PC-3 (cell line): ENCODE measurements around the gene SCO2. TPM values are rescaled to one million over a fixed set of nuclear protein-coding genes. Genes with fewer than 3 reads are reported as not detected.

Experiments used
- ATAC-seq: fragments of 200-7000 bp; cut with Tn5 transposase; 2 replicates; pipeline ENCODE4 v1.9.1; 2020; ENCODE audit warnings: mild to moderate bottlenecking, moderate library complexity
- BruUV-seq: library from RNA; stranded (reverse); fragments of 400-500 nt; replicated peaks from 2 replicates; lab custom pipeline; 2021; lab: Mats Ljungman, UMichigan
- CTCF ChIA-PET: fragments of 300-600 bp; sonication (Branson Sonifier 250); formaldehyde crosslinking; loops from one replicate; lab custom pipeline; 2022; ENCODE audit warnings: antibody characterized with exemption; lab: Charles Lee
- POLR2A ChIA-PET: fragments of 300-600 bp; sonication (Branson Sonifier 250); formaldehyde crosslinking; loops from one replicate; lab custom pipeline; 2022; ENCODE audit warnings: antibody characterized with exemption; ENCODE audit not compliant: unreplicated experiment; lab: Charles Lee
- DNase-seq: peaks from one replicate; pipeline ENCODE4 v3.0.0-alpha.2; 2015
- H2AFZ ChIP-seq: fragments of 300-600 bp; sonication (generic); 2 replicates; pipeline ENCODE4 v1.6.0; 2016; ENCODE audit warnings: antibody characterized with exemption, low read length
- H3F3A ChIP-seq: fragments of 300-600 bp; sonication (generic); one replicate; pipeline ENCODE4 v1.6.0; 2017; ENCODE audit warnings: antibody characterized with exemption, low read length, control low read depth, mild to moderate bottlenecking; ENCODE audit not compliant: unreplicated experiment
- H3K27ac ChIP-seq: fragments of 300-600 bp; sonication (generic); 2 replicates; pipeline ENCODE4 v1.5.1; 2016; ENCODE audit warnings: mild to moderate bottlenecking, low read length
- H3K27me3 ChIP-seq: fragments of 300-600 bp; sonication (generic); 2 replicates; pipeline ENCODE4 v1.6.1; 2016; ENCODE audit warnings: low read length, mixed read lengths
- H3K36me3 ChIP-seq: fragments of 300-600 bp; sonication (generic); 2 replicates; pipeline ENCODE4 v1.6.1; 2016; ENCODE audit warnings: low read depth, mixed run types, low read length, mixed read lengths
- H3K4me1 ChIP-seq: fragments of 300-600 bp; sonication (generic); 2 replicates; pipeline ENCODE4 v1.5.1; 2016; ENCODE audit warnings: low read length; ENCODE audit not compliant: insufficient read depth
- H3K4me2 ChIP-seq: fragments of 300-600 bp; sonication (generic); 2 replicates; pipeline ENCODE4 v1.6.0; 2016; ENCODE audit warnings: low read length
- H3K4me3 ChIP-seq: fragments of 300-600 bp; sonication (generic); 2 replicates; pipeline ENCODE4 v1.5.1; 2016; ENCODE audit warnings: mild to moderate bottlenecking, low read length, mixed read lengths
- H3K79me2 ChIP-seq: fragments of 300-600 bp; sonication (generic); 2 replicates; pipeline ENCODE4 v1.6.1; 2017; ENCODE audit warnings: low read length, mixed read lengths
- H3K9ac ChIP-seq: fragments of 300-600 bp; sonication (generic); 2 replicates; pipeline ENCODE4 v1.6.0; 2016; ENCODE audit warnings: mild to moderate bottlenecking, low read length
- H3K9me2 ChIP-seq: fragments of 300-600 bp; sonication (generic); replicated peaks from 2 replicates; pipeline ENCODE4 v1.6.1; 2016; ENCODE audit warnings: mixed run types, low read length, mixed read lengths
- H3K9me3 ChIP-seq: fragments of 300-600 bp; sonication (generic); 2 replicates; pipeline ENCODE4 v1.6.1; 2016; ENCODE audit warnings: low read length, mixed read lengths
- H4K20me1 ChIP-seq: fragments of 300-600 bp; sonication (generic); 2 replicates; pipeline ENCODE4 v1.6.1; 2016; ENCODE audit warnings: low read length, mixed read lengths
- EZH2 ChIP-seq: fragments of 300-600 bp; sonication (generic); IDR thresholded peaks from one replicate; pipeline ENCODE4 v1.6.1; 2017; ENCODE audit warnings: antibody characterized with exemption, mild to moderate bottlenecking, low read length; ENCODE audit not compliant: unreplicated experiment
- EZH2phosphoT487 ChIP-seq: fragments of 300-600 bp; sonication (generic); IDR thresholded peaks from 2 replicates; pipeline ENCODE4 v1.6.1; 2018; ENCODE audit warnings: mild to moderate bottlenecking, antibody characterized with exemption, low read length, borderline replicate concordance
- intact Hi-C: fragments of 100-400 bp; cut with micrococcal nuclease; formaldehyde crosslinking; loops from 2 replicates; pipeline ENCODE4 v1.9.0; 2023
- total RNA-seq: library from RNA; depleted of rRNA; stranded (reverse); fragments of >200 nt; gene quantifications from 2 replicates; pipeline ENCODE4 v1.2.3, GENCODE V29; 2014
- TF ChIP-seq, protein P1 (sequence below): fragments of 300-600 bp; sonication (generic); conservative IDR thresholded peaks from 2 replicates; pipeline ENCODE4 v1.5.1; 2017; ENCODE audit warnings: antibody characterized with exemption, low read depth, mild to moderate bottlenecking, low read length

Gene SCO2
- total RNA-seq, 1 experiment from 2014 or later, result 5.8 TPM

DNA sequence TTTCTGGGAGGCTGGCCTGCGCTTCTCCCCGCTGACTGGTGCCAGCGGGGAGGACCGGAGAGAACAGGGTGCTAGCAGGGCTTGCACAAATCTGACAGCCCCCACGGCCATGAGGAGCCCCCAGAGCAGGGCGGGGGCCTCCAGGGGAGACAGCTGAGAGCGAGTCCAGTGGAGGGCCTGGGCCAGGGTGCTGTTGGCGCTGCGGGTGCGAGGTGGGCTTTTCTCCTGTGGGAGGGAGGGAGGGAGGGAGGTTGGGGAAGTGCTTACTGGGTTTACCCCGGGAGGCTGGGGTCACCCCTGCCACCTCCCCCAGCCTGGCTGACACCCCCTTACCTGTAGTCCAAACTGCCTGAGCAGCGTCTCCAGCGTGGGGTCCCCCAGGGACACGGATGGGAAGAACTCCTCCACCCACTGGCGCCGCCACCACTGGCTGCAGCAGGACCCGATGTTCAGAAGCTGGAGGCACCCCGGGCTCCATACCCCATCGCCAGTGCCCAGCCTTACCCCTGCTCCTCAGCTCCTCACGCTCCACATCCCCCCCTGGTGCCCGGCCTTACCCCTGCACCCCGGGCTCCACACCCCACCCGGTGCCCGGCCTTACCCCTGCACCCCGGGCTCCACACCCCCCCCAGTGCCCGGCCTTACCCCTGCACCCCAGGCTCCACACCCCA lies 21.8 kb downstream of the SCO2 start:
- H3K9ac ChIP-seq, result no peak overlapping the region
- H3K27ac ChIP-seq, result no peak overlapping the region
- H3K79me2 ChIP-seq, result peaks cover 16% of the 10 kb centered on the region
- no peaks in the 10 kb centered on the region for H3K36me3 ChIP-seq
- H3K27me3 ChIP-seq, result no peaks in the 10 kb centered on the region
- no peaks in the 10 kb centered on the region for H3K9me2 ChIP-seq
- no peaks in the 10 kb centered on the region for H4K20me1 ChIP-seq
- BruUV-seq, result no TSS peak
- H3K9me3 ChIP-seq, result no peaks in the 10 kb centered on the region
- no peak overlapping the region for H3K4me2 ChIP-seq
- H2AFZ ChIP-seq, result no peak overlapping the region
- ATAC-seq (no peak), DNase-seq (no peak)
- TF ChIP-seq, protein P1, sequence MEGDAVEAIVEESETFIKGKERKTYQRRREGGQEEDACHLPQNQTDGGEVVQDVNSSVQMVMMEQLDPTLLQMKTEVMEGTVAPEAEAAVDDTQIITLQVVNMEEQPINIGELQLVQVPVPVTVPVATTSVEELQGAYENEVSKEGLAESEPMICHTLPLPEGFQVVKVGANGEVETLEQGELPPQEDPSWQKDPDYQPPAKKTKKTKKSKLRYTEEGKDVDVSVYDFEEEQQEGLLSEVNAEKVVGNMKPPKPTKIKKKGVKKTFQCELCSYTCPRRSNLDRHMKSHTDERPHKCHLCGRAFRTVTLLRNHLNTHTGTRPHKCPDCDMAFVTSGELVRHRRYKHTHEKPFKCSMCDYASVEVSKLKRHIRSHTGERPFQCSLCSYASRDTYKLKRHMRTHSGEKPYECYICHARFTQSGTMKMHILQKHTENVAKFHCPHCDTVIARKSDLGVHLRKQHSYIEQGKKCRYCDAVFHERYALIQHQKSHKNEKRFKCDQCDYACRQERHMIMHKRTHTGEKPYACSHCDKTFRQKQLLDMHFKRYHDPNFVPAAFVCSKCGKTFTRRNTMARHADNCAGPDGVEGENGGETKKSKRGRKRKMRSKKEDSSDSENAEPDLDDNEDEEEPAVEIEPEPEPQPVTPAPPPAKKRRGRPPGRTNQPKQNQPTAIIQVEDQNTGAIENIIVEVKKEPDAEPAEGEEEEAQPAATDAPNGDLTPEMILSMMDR, result no peak
- TF ChIP-seq EZH2phosphoT487 (no peak), EZH2 (no peak)
- ChIA-PET POLR2A (no interaction called here), CTCF (no interaction called here)
- H3K4me1 ChIP-seq, result no peaks in the 10 kb centered on the region; the same call in 1 of the 2 replicates
- H3F3A ChIP-seq, result no peaks in the 10 kb centered on the region
- intact Hi-C loops, result no loop called here
- no peak overlapping the region for H3K4me3 ChIP-seq

DNA sequence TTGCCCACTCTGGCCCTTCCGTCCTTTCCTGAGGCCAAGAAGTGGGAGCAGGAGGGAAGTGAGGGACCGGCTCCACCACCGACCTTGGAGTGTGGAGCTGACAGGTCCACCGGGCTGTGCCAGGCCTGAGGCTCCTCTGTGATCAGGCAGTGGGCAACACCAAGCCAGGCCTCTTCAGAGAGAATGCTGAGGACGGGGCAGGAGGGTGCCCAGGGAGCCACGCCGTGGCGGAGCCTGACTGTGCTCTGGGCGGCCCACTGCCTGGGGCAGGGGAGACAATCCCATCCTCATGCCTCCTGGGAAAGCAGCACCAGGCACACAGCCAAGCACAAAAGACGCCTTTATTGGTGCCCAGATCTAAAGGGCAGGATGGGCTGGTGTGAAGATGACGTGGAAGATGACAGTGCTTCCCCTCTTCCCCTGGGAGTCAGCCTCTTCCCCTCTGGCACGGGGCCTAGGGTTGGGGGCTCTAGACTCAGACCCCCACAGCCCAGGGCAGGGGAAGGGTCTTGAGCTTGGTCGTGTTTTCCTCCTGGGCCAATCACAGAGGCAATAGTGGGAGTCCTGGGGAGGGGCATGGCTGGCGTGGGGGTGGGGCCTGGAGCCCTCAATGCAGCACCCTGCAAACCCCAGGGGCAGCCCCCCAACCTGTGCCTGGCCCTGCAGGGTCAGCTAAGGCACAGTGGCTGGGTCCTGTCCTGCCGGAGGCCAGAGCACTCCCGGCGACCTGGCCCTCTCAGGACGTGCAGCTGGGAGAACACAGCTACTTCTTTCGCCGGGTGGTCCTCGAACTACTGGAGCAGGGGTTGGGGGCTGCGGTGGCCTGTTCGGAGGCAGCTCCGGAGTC lies 22.5 kb downstream of the SCO2 start:
- no peak overlapping the region for H3K4me2 ChIP-seq
- DNase-seq (no peak), ATAC-seq (no peak)
- H3K36me3 ChIP-seq, result no peaks in the 10 kb centered on the region
- ChIA-PET POLR2A (no interaction called here), CTCF (no interaction called here)
- no peaks in the 10 kb centered on the region for H3K27me3 ChIP-seq
- intact Hi-C loops, result no loop called here
- no peak overlapping the region for H2AFZ ChIP-seq
- BruUV-seq, result no TSS peak
- H3K9me3 ChIP-seq, result no peaks in the 10 kb centered on the region
- H3K9ac ChIP-seq, result no peak overlapping the region
- no peaks in the 10 kb centered on the region for H3F3A ChIP-seq
- H3K9me2 ChIP-seq, result no peaks in the 10 kb centered on the region
- TF ChIP-seq, protein P1, result no peak
- no peak for TF ChIP-seq EZH2phosphoT487
- no peak for TF ChIP-seq EZH2
- H3K4me3 ChIP-seq, result no peak overlapping the region
- no peak overlapping the region for H3K27ac ChIP-seq
- no peaks in the 10 kb centered on the region for H4K20me1 ChIP-seq
- no peaks in the 10 kb centered on the region; the same call in 1 of the 2 replicates for H3K4me1 ChIP-seq
- peaks cover 14% of the 10 kb centered on the region for H3K79me2 ChIP-seq
